HepG2 (cell line): ENCODE measurements around the gene RRBP1. TPM values are rescaled to one million over a fixed set of nuclear protein-coding genes. Genes with fewer than 3 reads are reported as not detected.

Source experiments
- ATM ChIP-seq: fragments of 450-650 bp; IDR thresholded peaks from 2 replicates; pipeline ENCODE4 v1.7.1; 2017; ENCODE audit warnings: mild to moderate bottlenecking, borderline replicate concordance
- FOXP1 ChIP-seq, 2 experiments: fragments of 450-650 bp in 1 of 2; IDR thresholded peaks; 2 replicates each; pipeline ENCODE4 v1.6.1; 2017 to 2018; ENCODE audit warnings: antibody characterized with exemption in 1 of 2
- GABPA ChIP-seq, 2 experiments: IDR thresholded peaks; 2 replicates each; pipeline ENCODE4 v1.6.1; 2011 to 2016; ENCODE audit warnings: low read depth in 2 of 2, low read length in 1 of 2, missing biosample characterization in 1 of 2, missing genetic modification characterization in 1 of 2
- GATA4 ChIP-seq: sonication (generic); IDR thresholded peaks from 2 replicates; pipeline ENCODE4 v1.6.1; 2016; ENCODE audit warnings: antibody characterized with exemption, low read depth, borderline replicate concordance
- HES4 ChIP-seq: sonication (generic); formaldehyde crosslinking; IDR thresholded peaks from 2 replicates; pipeline ENCODE4 v1.9.0; 2021; ENCODE audit warnings: mild to moderate bottlenecking, missing genetic modification reagents, borderline replicate concordance
- MXD4 ChIP-seq: IDR thresholded peaks from 2 replicates; pipeline ENCODE4 v1.6.1; 2016; ENCODE audit warnings: mild to moderate bottlenecking, missing biosample characterization, missing genetic modification reagents
- POLR2G ChIP-seq: fragments of 200-400 bp; formaldehyde crosslinking; IDR thresholded peaks from 2 replicates; pipeline ENCODE4 v1.6.1; 2018; ENCODE audit warnings: mild to moderate bottlenecking, low read depth, low read length, moderate library complexity
- ZNF235 ChIP-seq: sonication (generic); formaldehyde crosslinking; IDR thresholded peaks from 2 replicates; pipeline ENCODE4 v1.8.1; 2023; ENCODE audit warnings: mild to moderate bottlenecking, missing genetic modification reagents, borderline replicate concordance
- ZNF446 ChIP-seq: sonication (generic); formaldehyde crosslinking; IDR thresholded peaks from 2 replicates; pipeline ENCODE4 v1.5.0; 2020; ENCODE audit warnings: mild to moderate bottlenecking, missing genetic modification reagents
- ZNF563 ChIP-seq: sonication (generic); formaldehyde crosslinking; IDR thresholded peaks from 2 replicates; pipeline ENCODE4 v1.8.0; 2022; ENCODE audit warnings: mild to moderate bottlenecking, moderate library complexity, missing genetic modification reagents
- polyA plus RNA-seq, 8 experiments: library from polyadenylated mRNA; depleted of rRNA in 3 of 8; stranded (reverse) in 7 of 8; unstranded in 1 of 8; fragments of >200 nt; fragmentation: Illumina TruSeq in 4 of 8; extraction: Trizol in 4 of 8; gene quantifications; 2 replicates each; pipeline versions ENCODE4 v1.2.1 to v1.2.3, GENCODE V29; 2011 to 2016; ENCODE audit warnings: low read depth in 4 of 8, missing spikeins in 1 of 8, mixed read lengths in 1 of 8; ENCODE audit not compliant: insufficient read depth in 1 of 8
- total RNA-seq, 5 experiments: library from RNA; depleted of rRNA; stranded (reverse); fragments of >200 nt; fragmentation: Illumina TruSeq; extraction: Trizol; gene quantifications; 2 replicates each; pipeline ENCODE4 v1.2.3, GENCODE V29; 2016; ENCODE audit warnings: low read depth in 1 of 5
- TF ChIP-seq, protein P1 (sequence below): sonication (generic); formaldehyde crosslinking; IDR thresholded peaks from 2 replicates; pipeline ENCODE4 v1.4.0; 2020; ENCODE audit warnings: missing genetic modification reagents, borderline replicate concordance
- TF ChIP-seq, protein P2 (sequence below): sonication (generic); formaldehyde crosslinking; IDR thresholded peaks from 2 replicates; pipeline ENCODE4 v1.4.0; 2020; ENCODE audit warnings: missing genetic modification reagents
- TF ChIP-seq, protein P3 (sequence below): sonication (generic); formaldehyde crosslinking; IDR thresholded peaks from 2 replicates; pipeline ENCODE4 v1.8.1; 2023; ENCODE audit warnings: missing genetic modification reagents, inconsistent platforms, borderline replicate concordance
- TF ChIP-seq, protein P4 (sequence below): sonication (generic); formaldehyde crosslinking; IDR thresholded peaks from 2 replicates; pipeline ENCODE4 v1.8.1; 2023; ENCODE audit warnings: mild to moderate bottlenecking, moderate library complexity, missing genetic modification reagents
- TF ChIP-seq, protein P5 (sequence below): IDR thresholded peaks from 2 replicates; pipeline ENCODE4 v1.6.1; 2012; ENCODE audit warnings: low read depth, low read length, improper control_type of control experiment

The RRBP1 gene
- total and polyA plus RNA-seq, 2 of the 13 experiments (the other 11 are each of a cell fraction or from before 2014, with no cell fraction given), result 150 to 222 TPM

DNA sequence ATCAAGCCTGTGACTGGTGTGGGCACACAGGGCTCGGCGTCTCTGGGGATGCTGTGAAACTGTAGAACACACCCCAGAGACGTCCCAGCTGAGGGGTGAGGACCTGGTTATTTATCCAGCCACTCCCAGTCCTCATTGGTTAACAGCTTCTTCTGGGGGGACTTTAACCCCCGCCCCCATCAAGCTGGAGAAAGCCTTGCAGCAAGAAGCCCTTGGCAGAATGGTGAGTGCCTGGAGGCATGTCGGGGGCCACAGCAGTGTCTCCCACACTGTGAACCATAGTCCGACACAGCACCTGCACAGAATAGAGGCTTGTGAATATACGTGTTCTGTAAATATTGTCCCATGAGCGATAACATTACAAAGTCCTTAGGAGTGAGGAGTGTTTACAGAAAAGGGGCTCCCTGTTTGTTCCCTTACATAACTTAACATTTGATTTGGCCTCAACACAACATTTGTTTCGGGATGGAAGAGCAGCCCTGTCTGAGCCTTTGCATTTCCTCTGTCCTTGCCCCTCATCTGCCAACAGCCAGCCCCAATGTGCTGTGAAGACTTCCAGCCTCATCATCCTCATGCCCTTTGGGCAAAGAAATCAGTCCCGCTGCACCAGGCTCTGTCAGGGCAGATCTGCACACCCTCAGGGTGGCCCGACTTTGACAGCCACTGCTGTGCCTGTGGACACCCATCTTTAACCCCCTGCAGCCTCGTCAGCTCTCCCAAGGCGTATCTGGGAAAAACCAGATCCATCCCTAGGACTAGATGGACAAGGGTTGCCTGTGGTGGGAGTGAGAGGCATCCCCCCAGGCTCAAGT is 2.2 kb upstream of the RRBP1 start (continued):
- TF ChIP-seq, protein P1, sequence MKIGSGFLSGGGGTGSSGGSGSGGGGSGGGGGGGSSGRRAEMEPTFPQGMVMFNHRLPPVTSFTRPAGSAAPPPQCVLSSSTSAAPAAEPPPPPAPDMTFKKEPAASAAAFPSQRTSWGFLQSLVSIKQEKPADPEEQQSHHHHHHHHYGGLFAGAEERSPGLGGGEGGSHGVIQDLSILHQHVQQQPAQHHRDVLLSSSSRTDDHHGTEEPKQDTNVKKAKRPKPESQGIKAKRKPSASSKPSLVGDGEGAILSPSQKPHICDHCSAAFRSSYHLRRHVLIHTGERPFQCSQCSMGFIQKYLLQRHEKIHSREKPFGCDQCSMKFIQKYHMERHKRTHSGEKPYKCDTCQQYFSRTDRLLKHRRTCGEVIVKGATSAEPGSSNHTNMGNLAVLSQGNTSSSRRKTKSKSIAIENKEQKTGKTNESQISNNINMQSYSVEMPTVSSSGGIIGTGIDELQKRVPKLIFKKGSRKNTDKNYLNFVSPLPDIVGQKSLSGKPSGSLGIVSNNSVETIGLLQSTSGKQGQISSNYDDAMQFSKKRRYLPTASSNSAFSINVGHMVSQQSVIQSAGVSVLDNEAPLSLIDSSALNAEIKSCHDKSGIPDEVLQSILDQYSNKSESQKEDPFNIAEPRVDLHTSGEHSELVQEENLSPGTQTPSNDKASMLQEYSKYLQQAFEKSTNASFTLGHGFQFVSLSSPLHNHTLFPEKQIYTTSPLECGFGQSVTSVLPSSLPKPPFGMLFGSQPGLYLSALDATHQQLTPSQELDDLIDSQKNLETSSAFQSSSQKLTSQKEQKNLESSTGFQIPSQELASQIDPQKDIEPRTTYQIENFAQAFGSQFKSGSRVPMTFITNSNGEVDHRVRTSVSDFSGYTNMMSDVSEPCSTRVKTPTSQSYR (CRISPR knock-in tag), result peak; percentile 86; the same call in 1 of the 2 replicates
- no peak for TF ChIP-seq ZNF446 (CRISPR knock-in tag)
- TF ChIP-seq MXD4 (CRISPR knock-in tag), result peak; percentile 85
- TF ChIP-seq, protein P2, sequence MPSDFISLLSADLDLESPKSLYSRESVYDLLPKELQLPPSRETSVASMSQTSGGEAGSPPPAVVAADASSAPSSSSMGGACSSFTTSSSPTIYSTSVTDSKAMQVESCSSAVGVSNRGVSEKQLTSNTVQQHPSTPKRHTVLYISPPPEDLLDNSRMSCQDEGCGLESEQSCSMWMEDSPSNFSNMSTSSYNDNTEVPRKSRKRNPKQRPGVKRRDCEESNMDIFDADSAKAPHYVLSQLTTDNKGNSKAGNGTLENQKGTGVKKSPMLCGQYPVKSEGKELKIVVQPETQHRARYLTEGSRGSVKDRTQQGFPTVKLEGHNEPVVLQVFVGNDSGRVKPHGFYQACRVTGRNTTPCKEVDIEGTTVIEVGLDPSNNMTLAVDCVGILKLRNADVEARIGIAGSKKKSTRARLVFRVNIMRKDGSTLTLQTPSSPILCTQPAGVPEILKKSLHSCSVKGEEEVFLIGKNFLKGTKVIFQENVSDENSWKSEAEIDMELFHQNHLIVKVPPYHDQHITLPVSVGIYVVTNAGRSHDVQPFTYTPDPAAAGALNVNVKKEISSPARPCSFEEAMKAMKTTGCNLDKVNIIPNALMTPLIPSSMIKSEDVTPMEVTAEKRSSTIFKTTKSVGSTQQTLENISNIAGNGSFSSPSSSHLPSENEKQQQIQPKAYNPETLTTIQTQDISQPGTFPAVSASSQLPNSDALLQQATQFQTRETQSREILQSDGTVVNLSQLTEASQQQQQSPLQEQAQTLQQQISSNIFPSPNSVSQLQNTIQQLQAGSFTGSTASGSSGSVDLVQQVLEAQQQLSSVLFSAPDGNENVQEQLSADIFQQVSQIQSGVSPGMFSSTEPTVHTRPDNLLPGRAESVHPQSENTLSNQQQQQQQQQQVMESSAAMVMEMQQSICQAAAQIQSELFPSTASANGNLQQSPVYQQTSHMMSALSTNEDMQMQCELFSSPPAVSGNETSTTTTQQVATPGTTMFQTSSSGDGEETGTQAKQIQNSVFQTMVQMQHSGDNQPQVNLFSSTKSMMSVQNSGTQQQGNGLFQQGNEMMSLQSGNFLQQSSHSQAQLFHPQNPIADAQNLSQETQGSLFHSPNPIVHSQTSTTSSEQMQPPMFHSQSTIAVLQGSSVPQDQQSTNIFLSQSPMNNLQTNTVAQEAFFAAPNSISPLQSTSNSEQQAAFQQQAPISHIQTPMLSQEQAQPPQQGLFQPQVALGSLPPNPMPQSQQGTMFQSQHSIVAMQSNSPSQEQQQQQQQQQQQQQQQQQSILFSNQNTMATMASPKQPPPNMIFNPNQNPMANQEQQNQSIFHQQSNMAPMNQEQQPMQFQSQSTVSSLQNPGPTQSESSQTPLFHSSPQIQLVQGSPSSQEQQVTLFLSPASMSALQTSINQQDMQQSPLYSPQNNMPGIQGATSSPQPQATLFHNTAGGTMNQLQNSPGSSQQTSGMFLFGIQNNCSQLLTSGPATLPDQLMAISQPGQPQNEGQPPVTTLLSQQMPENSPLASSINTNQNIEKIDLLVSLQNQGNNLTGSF (CRISPR knock-in tag), result 0 out of 2 replicates have a peak, but pooled peaks have one; percentile 62
- no peak for TF ChIP-seq ATM
- no peak; the same call in 1 of the 2 replicates for TF ChIP-seq ZNF563 (CRISPR knock-in tag)
- TF ChIP-seq, protein P3, sequence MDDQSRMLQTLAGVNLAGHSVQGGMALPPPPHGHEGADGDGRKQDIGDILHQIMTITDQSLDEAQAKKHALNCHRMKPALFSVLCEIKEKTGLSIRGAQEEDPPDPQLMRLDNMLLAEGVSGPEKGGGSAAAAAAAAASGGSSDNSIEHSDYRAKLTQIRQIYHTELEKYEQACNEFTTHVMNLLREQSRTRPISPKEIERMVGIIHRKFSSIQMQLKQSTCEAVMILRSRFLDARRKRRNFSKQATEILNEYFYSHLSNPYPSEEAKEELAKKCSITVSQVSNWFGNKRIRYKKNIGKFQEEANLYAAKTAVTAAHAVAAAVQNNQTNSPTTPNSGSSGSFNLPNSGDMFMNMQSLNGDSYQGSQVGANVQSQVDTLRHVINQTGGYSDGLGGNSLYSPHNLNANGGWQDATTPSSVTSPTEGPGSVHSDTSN (CRISPR knock-in tag), result no peak
- TF ChIP-seq GABPA (IDR thresholded peaks at IDR 0.05; ENCODE audit: low read depth, low read length), result no peak
- TF ChIP-seq GABPA (CRISPR knock-in tag; IDR thresholded peaks at IDR 0.05; ENCODE audit: low read depth), result peak; percentile 65; the same call in 1 of the 2 replicates
- TF ChIP-seq POLR2G, result peak; percentile 60
- peak; percentile 96 for TF ChIP-seq GATA4
- TF ChIP-seq, protein P4, sequence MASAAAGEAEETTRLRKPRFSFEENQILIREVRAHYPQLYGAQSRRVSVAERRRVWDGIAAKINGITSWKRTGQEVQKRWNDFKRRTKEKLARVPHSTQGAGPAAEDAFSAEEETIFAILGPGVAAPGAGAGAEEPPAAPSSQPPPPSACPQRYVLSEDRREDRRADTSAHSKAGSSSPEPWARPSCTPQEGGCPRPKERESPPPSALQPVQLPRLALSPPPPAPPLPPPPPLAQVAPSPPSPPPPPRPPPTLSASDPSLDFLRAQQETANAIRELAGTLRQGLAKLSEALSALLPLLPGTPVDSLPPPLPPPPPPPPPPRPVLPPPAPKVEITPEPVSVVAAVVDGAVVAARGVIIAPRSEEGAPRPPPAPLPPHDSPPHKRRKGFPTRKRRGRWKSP (CRISPR knock-in tag), result peak; percentile 98
- TF ChIP-seq, protein P5, sequence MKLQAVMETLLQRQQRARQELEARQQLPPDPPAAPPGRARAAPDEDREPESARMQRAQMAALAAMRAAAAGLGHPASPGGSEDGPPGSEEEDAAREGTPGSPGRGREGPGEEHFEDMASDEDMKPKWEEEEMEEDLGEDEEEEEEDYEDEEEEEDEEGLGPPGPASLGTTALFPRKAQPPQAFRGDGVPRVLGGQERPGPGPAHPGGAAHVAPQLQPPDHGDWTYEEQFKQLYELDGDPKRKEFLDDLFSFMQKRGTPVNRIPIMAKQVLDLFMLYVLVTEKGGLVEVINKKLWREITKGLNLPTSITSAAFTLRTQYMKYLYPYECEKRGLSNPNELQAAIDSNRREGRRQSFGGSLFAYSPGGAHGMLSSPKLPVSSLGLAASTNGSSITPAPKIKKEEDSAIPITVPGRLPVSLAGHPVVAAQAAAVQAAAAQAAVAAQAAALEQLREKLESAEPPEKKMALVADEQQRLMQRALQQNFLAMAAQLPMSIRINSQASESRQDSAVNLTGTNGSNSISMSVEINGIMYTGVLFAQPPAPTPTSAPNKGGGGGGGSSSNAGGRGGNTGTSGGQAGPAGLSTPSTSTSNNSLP, result peak; percentile 89
- peak; percentile 54 for TF ChIP-seq HES4 (CRISPR knock-in tag)
- peak; percentile 99 for TF ChIP-seq FOXP1 (IDR thresholded peaks at IDR 0.05)
- TF ChIP-seq FOXP1 (CRISPR knock-in tag; IDR thresholded peaks at IDR 0.05), result peak; percentile 100
- no peak for TF ChIP-seq ZNF235 (CRISPR knock-in tag)
